HL-60 (cell line): Measurements from ENCODE around the gene NDUFV1.

Experiments
- CTCF ChIP-seq: IDR thresholded peaks from one replicate; pipeline ENCODE4 v1.5.1; 2011; ENCODE audit warnings: low read length, control low read depth, inconsistent platforms; ENCODE audit not compliant: insufficient read depth
- POLR2AphosphoS5 ChIP-seq: IDR thresholded peaks from 2 replicates; pipeline ENCODE4 v1.6.1; 2012; ENCODE audit warnings: low read depth

GRCh38 chr11:67627441-67627811, 20.7 kb downstream of the NDUFV1 start:
- TF ChIP-seq CTCF (no peak), POLR2AphosphoS5 (no peak)
